HG02610 (cell line): ENCODE measurements around the gene TIPRL.
"Not testable (repeated sequence)": the region's sequence is repeated elsewhere in the genome, so short reads cannot be mapped to it uniquely, and the experiment has no call there.

Source experiments
- ATAC-seq: cut with Tn5 transposase; IDR thresholded peaks from one replicate; pipeline ENCODE4 v1.9.1; 2021; ENCODE audit warnings: mild to moderate bottlenecking, moderate library complexity; ENCODE audit not compliant: unreplicated experiment

TIPRL gene

GRCh38 chr1:168207673-168208072, 28.9 kb downstream of the TIPRL start:
- ATAC-seq, result not testable (repeated sequence)

GRCh38 chr1:168210312-168210711, 31.6 kb downstream of the TIPRL start:
- ATAC-seq, result no peak

- ATAC-seq, result no peak
Measured at GRCh38 chr1:168213349-168213748, 34.6 kb downstream of the TIPRL start.

GRCh38 chr1:168216171-168216570, 37.4 kb downstream of the TIPRL start:
- no peak for ATAC-seq

- no peak for ATAC-seq
Measured at GRCh38 chr1:168217664-168218063, 38.9 kb downstream of the TIPRL start.

- no peak for ATAC-seq
Measured at GRCh38 chr1:168218658-168219057, 39.9 kb downstream of the TIPRL start.

GRCh38 chr1:168220470-168220871, 41.7 kb downstream of the TIPRL start:
- ATAC-seq, result no peak

GRCh38 chr1:168221275-168221674, 42.5 kb downstream of the TIPRL start:
- no peak for ATAC-seq

- no peak for ATAC-seq
Measured at GRCh38 chr1:168223261-168223660, 44.5 kb downstream of the TIPRL start.

GRCh38 chr1:168223681-168224540, 45.1 kb downstream of the TIPRL start:
- no peak for ATAC-seq

GRCh38 chr1:168224991-168225390, 46.2 kb downstream of the TIPRL start:
- no peak for ATAC-seq

- peak; percentile 79 for ATAC-seq
Measured at GRCh38 chr1:168225476-168226190, 46.9 kb downstream of the TIPRL start, which contains the start of gene SFT2D2. SFT2D2 (plus strand) TSS chr1:168226004; CDS start chr1:168226080, 76 bp downstream.

GRCh38 chr1:168227620-168228019, 48.9 kb downstream of the TIPRL start:
- ATAC-seq, result peak; percentile 34

GRCh38 chr1:168229893-168230292, 51.1 kb downstream of the TIPRL start:
- ATAC-seq, result no peak

GRCh38 chr1:168230709-168231108, 51.9 kb downstream of the TIPRL start:
- ATAC-seq, result no peak

- ATAC-seq, result peak; percentile 80
Measured at GRCh38 chr1:168234846-168235547, 56.2 kb downstream of the TIPRL start.

GRCh38 chr1:168235548-168235885, 56.8 kb downstream of the TIPRL start:
- ATAC-seq, result peak; percentile 13

- no peak for ATAC-seq
Measured at GRCh38 chr1:168235937-168236336, 57.2 kb downstream of the TIPRL start.

- ATAC-seq, result no peak
Measured at GRCh38 chr1:168236836-168237611, 58.3 kb downstream of the TIPRL start.

- ATAC-seq, result no peak
Measured at GRCh38 chr1:168243198-168243597, 64.4 kb downstream of the TIPRL start.
